Lung (tissue), 12 donors: ENCODE data around the gene TOP3A. TPM values are rescaled to one million over a fixed set of nuclear protein-coding genes. Genes with fewer than 3 reads are reported as not detected.

Experiments
- ATAC-seq: fragments of 200-7000 bp; cut with Tn5 transposase; one replicate; pipeline ENCODE4 v1.9.1; 2020; ENCODE audit warnings: moderate number of reproducible peaks; ENCODE audit not compliant: insufficient read depth, low FRiP score
- DNase-seq, 3 donors: peaks; one replicate each; pipeline ENCODE4 v3.0.0-alpha.2; 2013 to 2017
- H3K27ac ChIP-seq, 2 donors: one replicate each; pipeline ENCODE4 v1.5.1; 2013; ENCODE audit warnings: mild to moderate bottlenecking in 2 of 2, moderate library complexity in 2 of 2, control low read depth in 1 of 2, inconsistent platforms in 1 of 2, low read depth in 1 of 2, low read length in 1 of 2
- H3K27me3 ChIP-seq, 3 donors: one replicate each; pipeline ENCODE4 v1.5.1; 2013; ENCODE audit warnings: low read length in 2 of 3; ENCODE audit not compliant: control insufficient read depth in 3 of 3, insufficient read depth in 3 of 3
- H3K36me3 ChIP-seq, 4 donors: one replicate each; pipeline ENCODE4 v1.5.1; 2013; ENCODE audit warnings: low read length in 4 of 4, mild to moderate bottlenecking in 1 of 4, moderate library complexity in 1 of 4; ENCODE audit not compliant: control insufficient read depth in 4 of 4, insufficient read depth in 4 of 4
- H3K4me1 ChIP-seq, 5 donors: one replicate each; pipeline ENCODE4 v1.5.1; 2013; ENCODE audit warnings: low read length in 5 of 5, mild to moderate bottlenecking in 2 of 5, moderate library complexity in 1 of 5; ENCODE audit not compliant: control insufficient read depth in 5 of 5, insufficient read depth in 5 of 5
- H3K4me3 ChIP-seq: one replicate; pipeline ENCODE4 v1.5.1; 2013; ENCODE audit warnings: mild to moderate bottlenecking, control low read depth, moderate library complexity
- H3K9ac ChIP-seq, 2 donors: one replicate each; pipeline ENCODE4 v1.5.1; 2013; ENCODE audit warnings: low read length in 2 of 2, control low read depth in 1 of 2; ENCODE audit not compliant: insufficient read depth in 1 of 2
- H3K9me3 ChIP-seq, 4 donors: one replicate each; pipeline ENCODE4 v1.5.1; 2013; ENCODE audit warnings: low read length in 3 of 4, mild to moderate bottlenecking in 1 of 4, moderate library complexity in 1 of 4; ENCODE audit not compliant: control insufficient read depth in 4 of 4, insufficient read depth in 3 of 4
- CTCF ChIP-seq: IDR thresholded peaks from 2 replicates; pipeline ENCODE4 v1.5.1; 2012; ENCODE audit warnings: mild to moderate bottlenecking; ENCODE audit errors: control extremely low read depth, extremely low read depth
- WGBS, 2 donors: extraction: QIAGEN DNeasy Blood & Tissue Kit; methylation state at CpG; one replicate each; pipeline ENCODE4 v1.1.7; 2013; 5-methylcytosine and 5-hydroxymethylcytosine counted together
- polyA plus RNA-seq, 2 donors: library from polyadenylated mRNA; stranded (reverse); fragments of 200-250 nt; gene quantifications; one replicate each; pipeline ENCODE4 v1.2.1, GENCODE V29; 2013
- total RNA-seq, 2 donors: library from RNA; depleted of rRNA in 1 of 2; stranded (reverse); fragments of >200 nt in 1 of 2; gene quantifications; one replicate each; pipeline ENCODE4 v1.2.1, GENCODE V29; 2014 to 2021
- donor health status: control.
- donor health status: control.
- donor health status: Bipolar disorder and iron deficiency.
- donor health status: healthy.
- donor health status: DM: yes; HTN: yes; CAD: no.

The TOP3A gene
- total and polyA plus RNA-seq, 4 donors: 14.6 to 41.4 (median 26.8) TPM

DNA sequence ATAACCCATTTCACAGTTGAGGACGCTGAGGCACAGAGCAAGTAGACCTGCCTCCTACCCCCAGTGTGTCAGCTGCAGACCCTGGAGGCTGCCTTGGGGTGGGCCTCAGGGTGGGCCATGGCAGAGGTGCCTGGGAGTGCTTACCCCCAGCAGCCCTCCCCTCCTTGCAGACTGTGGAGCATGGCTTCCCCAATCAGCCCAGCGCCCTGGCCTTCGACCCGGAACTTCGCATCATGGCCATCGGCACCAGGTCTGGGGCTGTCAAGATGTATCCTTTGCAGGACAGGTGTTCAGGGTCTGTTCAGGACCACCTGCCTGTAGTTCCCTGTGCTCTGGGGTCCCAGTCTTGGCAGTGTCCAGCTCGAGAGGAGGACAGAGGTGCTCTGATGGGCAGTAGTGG is 85.0 kb downstream of the TOP3A start:
- 94% methylated on average over 7 of the region's 7 CpGs for WGBS, 2 donors
- H3K27me3 ChIP-seq: no peaks in the 10 kb centered on the region

DNA sequence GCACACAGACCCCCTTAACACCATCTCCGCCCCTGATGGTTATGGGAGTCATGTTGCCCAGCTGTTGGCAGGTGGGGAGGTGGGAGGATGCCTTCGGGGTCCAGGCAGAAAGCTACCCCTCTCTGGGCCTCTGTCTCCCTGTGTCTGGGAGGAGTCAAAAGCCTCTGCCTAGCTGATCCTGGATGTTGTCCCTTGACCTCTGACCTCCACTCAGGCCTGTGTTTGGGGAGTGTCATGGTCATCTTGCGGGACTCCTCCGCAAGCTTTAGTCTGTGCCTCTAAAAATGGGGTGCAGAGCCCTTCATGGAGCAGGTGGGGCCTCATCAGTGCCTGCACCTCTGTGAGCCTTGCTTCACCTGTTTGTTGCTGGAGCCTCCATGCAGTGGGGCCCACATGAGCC is 85.5 kb downstream of the TOP3A start:
- no peaks in the 10 kb centered on the region for H3K9me3 ChIP-seq
- no peaks in the 10 kb centered on the region for H3K27me3 ChIP-seq
- no peak overlapping the region for H3K4me3 ChIP-seq
- ATAC-seq: no peak
- H3K36me3 ChIP-seq: peaks cover 0 to 13% (median 4%) of the 10 kb centered on the region in 4 donors
- H3K27ac ChIP-seq: no peak overlapping the region
- peaks cover 0 to 28% (median 12%) of the 10 kb centered on the region in 5 donors for H3K4me1 ChIP-seq
- no peak overlapping the region for H3K9ac ChIP-seq
- DNase-seq: no peak
- 90 to 96% methylated on average over 4 of the region's 4 CpGs for WGBS, 2 donors
- no peak for TF ChIP-seq CTCF

More for the DNA sequence above, 85.0 kb downstream of the TOP3A start:
- Histone ChIP-seq H3K27ac (no peak overlapping the region), H3K9me3 (no peaks in the 10 kb centered on the region), H3K36me3 (peaks cover 0 to 17% (median 5%) of the 10 kb centered on the region in 4 donors), H3K4me3 (no peak overlapping the region), H3K4me1 (peaks cover 0 to 23% (median 10%) of the 10 kb centered on the region in 5 donors), H3K9ac (no peak overlapping the region)
- TF ChIP-seq CTCF: no peak
- ATAC-seq: no peak
- no peak for DNase-seq

DNA sequence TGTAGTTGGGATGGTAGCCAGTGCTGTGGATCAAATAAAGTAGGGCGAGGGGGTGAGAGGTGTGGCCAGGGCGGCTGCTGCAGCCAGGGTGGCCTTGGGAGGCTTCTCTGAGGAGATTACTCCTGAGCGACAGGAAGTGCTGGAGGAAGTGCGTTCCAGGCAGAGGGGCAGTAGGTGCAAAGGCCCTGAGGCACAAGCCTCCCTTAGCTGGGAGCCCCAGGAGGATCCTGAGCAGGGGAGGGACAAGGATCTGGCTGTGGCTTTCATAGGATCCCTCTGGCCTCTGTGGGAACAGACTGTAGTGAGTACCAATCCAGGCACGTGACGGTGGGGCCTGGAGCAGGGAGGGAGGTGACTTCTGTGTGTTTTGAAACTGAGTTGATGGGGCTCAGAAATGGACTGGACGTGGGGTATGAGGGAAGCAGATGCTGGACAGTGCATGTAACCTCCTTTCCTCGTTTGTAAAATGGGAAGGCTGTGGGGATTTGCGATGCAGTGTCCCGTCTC is 86.6 kb downstream of the TOP3A start:
- no peak for DNase-seq
- ATAC-seq: no peak
- no peak for TF ChIP-seq CTCF
- Histone ChIP-seq H3K9me3 (no peaks in the 10 kb centered on the region), H3K36me3 (peaks cover 0 to 4% (median 1%) of the 10 kb centered on the region in 4 donors), H3K4me1 (peaks cover 0 to 31% (median 12%) of the 10 kb centered on the region in 5 donors), H3K9ac (no peak overlapping the region), H3K27me3 (no peaks in the 10 kb centered on the region), H3K4me3 (no peak overlapping the region), H3K27ac (no peak overlapping the region)
- 94 to 95% methylated on average over 10 of the region's 10 CpGs for WGBS, 2 donors

GRCh38 chr17:18227635-18228034 is 87.2 kb downstream of the TOP3A start:
- H3K4me3 ChIP-seq: no peak overlapping the region
- H3K4me1 ChIP-seq: peaks cover 0 to 31% (median 12%) of the 10 kb centered on the region in 5 donors
- no peaks in the 10 kb centered on the region for H3K9me3 ChIP-seq
- no peak for TF ChIP-seq CTCF
- H3K27ac ChIP-seq: no peak overlapping the region
- ATAC-seq (no peak), DNase-seq (no peak)
- H3K9ac ChIP-seq: no peak overlapping the region
- 99 to 100% methylated on average over 5 of the region's 5 CpGs for WGBS, 2 donors
- no peaks in the 10 kb centered on the region for H3K27me3 ChIP-seq
- H3K36me3 ChIP-seq: peaks cover 0 to under 1% (median under 1%) of the 10 kb centered on the region in 4 donors
